Smooth muscle cell (in vitro differentiated cells): ENCODE data around the gene ATP5MC2. TPM values are rescaled to one million over a fixed set of nuclear protein-coding genes. Genes with fewer than 3 reads are reported as not detected.

ENCODE experiments used
- DNase-seq: peaks from one replicate; lab custom pipeline; 2025; ENCODE audit not compliant: unreplicated experiment; lab: John Stamatoyannopoulos, UW
- H2AFZ ChIP-seq: fragments of 200-600 bp; sonication (generic); 2 replicates; pipeline ENCODE4 v1.6.0; 2016; ENCODE audit warnings: antibody characterized with exemption, low read depth, mild to moderate bottlenecking
- H3F3A ChIP-seq: fragments of 200-600 bp; sonication (generic); 2 replicates; pipeline ENCODE4 v1.6.0; 2017; ENCODE audit warnings: antibody characterized with exemption, low read depth
- H3K27ac ChIP-seq: fragments of 200-600 bp; sonication (generic); 2 replicates; pipeline ENCODE4 v1.5.1; 2016; ENCODE audit warnings: low read depth, mild to moderate bottlenecking
- H3K27me3 ChIP-seq: fragments of 200-600 bp; sonication (generic); 2 replicates; pipeline ENCODE4 v1.6.1; 2016; ENCODE audit warnings: low read depth, mild to moderate bottlenecking
- H3K36me3 ChIP-seq: fragments of 200-600 bp; sonication (generic); 2 replicates; pipeline ENCODE4 v1.5.1; 2016; ENCODE audit warnings: low read depth
- H3K4me1 ChIP-seq: fragments of 200-600 bp; sonication (generic); 2 replicates; pipeline ENCODE4 v1.5.1; 2016; ENCODE audit warnings: low read depth
- H3K4me2 ChIP-seq: fragments of 200-600 bp; sonication (generic); 2 replicates; pipeline ENCODE4 v1.6.0; 2016; ENCODE audit warnings: mild to moderate bottlenecking
- H3K4me3 ChIP-seq: fragments of 200-600 bp; sonication (generic); 2 replicates; pipeline ENCODE4 v1.5.1; 2016; ENCODE audit warnings: mild to moderate bottlenecking
- H3K79me2 ChIP-seq: fragments of 200-600 bp; sonication (generic); 2 replicates; pipeline ENCODE4 v1.6.0; 2016; ENCODE audit warnings: low read depth, mild to moderate bottlenecking
- H3K9ac ChIP-seq: fragments of 200-600 bp; sonication (generic); 2 replicates; pipeline ENCODE4 v1.6.0; 2016; ENCODE audit warnings: low read depth
- H3K9me3 ChIP-seq: fragments of 200-600 bp; sonication (generic); replicated peaks from 2 replicates; pipeline ENCODE4 v1.5.1; 2016; ENCODE audit warnings: low read depth
- H4K20me1 ChIP-seq: fragments of 200-600 bp; sonication (generic); 2 replicates; pipeline ENCODE4 v1.6.0; 2016; ENCODE audit warnings: low read depth
- WGBS: methylation state at CpG from one replicate; pipeline ENCODE4 v1.1.7; 2016; ENCODE audit warnings: low lambda C conversion rate; 5-methylcytosine and 5-hydroxymethylcytosine counted together
- polyA plus RNA-seq: library from polyadenylated mRNA; unstranded; fragments of >200 nt; fragmentation: Nextera tagmentation; extraction: Ambion mirVana; gene quantifications from 2 replicates; pipeline ENCODE4 v1.2.1, GENCODE V29; 2016
- total RNA-seq: library from RNA; depleted of rRNA; stranded (reverse); fragments of >200 nt; gene quantifications from 2 replicates; pipeline ENCODE4 v1.2.3, GENCODE V29; 2014
- TF ChIP-seq, protein P1 (sequence below): fragments of 200-600 bp; sonication (generic); IDR thresholded peaks from 2 replicates; pipeline ENCODE4 v1.5.1; 2017; ENCODE audit warnings: borderline replicate concordance, mild to moderate bottlenecking, antibody characterized with exemption; ENCODE audit not compliant: insufficient read depth, poor library complexity, severe bottlenecking

The ATP5MC2 gene
- total and polyA plus RNA-seq, 2 experiments from 2014 or later = 261 to 320 TPM

DNA sequence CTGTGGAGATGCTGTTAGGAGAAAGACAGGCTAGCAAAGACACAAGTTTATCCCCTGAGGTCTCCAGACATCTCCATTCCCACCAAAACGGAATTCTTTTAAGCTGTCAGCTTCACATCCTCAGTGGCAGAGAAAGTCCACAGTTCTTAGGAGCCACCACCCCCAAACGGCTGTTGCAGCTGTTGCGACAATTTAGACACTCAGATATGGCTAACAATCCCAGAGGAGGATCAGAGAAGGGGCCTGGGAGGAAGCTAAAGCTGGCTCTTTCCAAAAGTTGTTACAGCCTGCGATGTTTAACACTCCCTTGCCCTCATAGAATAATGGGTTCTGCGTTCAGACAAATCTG lies 1.9 kb upstream of the ATP5MC2 start:
- peaks cover 35% of the 10 kb centered on the region for H3K4me1 ChIP-seq
- peak overlapping the region; percentile 97 for H2AFZ ChIP-seq
- H3K9me3 ChIP-seq = no peaks in the 10 kb centered on the region
- H3K4me3 ChIP-seq = peak overlapping the region; percentile 52
- peak overlapping the region; percentile 86 for H3K27ac ChIP-seq
- no peaks in the 10 kb centered on the region for H3K36me3 ChIP-seq
- H3F3A ChIP-seq = peaks cover 11% of the 10 kb centered on the region
- TF ChIP-seq, protein P1, sequence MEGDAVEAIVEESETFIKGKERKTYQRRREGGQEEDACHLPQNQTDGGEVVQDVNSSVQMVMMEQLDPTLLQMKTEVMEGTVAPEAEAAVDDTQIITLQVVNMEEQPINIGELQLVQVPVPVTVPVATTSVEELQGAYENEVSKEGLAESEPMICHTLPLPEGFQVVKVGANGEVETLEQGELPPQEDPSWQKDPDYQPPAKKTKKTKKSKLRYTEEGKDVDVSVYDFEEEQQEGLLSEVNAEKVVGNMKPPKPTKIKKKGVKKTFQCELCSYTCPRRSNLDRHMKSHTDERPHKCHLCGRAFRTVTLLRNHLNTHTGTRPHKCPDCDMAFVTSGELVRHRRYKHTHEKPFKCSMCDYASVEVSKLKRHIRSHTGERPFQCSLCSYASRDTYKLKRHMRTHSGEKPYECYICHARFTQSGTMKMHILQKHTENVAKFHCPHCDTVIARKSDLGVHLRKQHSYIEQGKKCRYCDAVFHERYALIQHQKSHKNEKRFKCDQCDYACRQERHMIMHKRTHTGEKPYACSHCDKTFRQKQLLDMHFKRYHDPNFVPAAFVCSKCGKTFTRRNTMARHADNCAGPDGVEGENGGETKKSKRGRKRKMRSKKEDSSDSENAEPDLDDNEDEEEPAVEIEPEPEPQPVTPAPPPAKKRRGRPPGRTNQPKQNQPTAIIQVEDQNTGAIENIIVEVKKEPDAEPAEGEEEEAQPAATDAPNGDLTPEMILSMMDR = no peak
- peaks cover 11% of the 10 kb centered on the region for H3K27me3 ChIP-seq
- H4K20me1 ChIP-seq = no peaks in the 10 kb centered on the region
- peaks cover 21% of the 10 kb centered on the region for H3K79me2 ChIP-seq
- DNase-seq = no peak
- 55% methylated on average over 5 of the region's 5 CpGs for WGBS
- peak overlapping the region; percentile 88 for H3K4me2 ChIP-seq
- H3K9ac ChIP-seq = no peak overlapping the region

DNA sequence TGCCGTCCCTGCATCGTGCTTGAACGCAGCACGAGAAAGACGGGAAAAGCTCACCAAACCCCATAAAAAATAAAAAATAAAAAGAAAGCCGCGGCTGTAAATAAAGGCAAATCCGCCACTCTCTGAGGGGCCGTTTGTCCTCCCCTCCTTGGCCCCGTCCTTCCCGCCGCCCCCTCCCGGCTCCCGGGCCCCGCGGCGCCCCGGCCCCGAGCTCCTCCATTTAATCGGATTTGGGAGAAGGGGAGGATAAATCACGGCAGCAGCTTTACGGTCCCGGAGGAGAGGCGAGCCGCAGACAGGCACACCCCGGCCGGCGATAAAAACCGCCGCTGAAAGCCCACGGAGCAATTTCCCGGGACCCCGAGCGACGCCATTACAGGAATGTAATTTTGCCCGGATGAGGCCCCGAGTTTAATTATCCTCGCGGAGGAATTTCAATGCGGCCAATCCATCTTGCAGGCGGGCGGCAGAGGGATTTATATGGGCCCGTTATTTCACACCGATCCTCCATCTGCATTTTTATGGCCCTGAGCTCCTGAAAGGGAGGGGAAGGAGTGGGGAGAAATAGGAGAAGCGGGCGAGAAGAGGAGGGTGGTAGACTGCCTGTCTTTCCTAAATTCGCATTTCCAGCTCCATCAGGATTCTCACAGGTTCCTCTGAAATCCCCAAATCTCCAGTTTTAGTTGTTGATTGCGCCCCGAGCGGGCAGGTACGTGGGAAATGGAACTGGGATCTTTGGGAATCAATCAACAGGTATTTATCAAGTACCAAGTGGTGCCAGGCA lies 1.3 kb upstream of the ATP5MC2 start:
- Histone ChIP-seq H3K27ac (peak overlapping the region; percentile 86), H3K4me3 (peak overlapping the region; percentile 52), H3K79me2 (peaks cover 21% of the 10 kb centered on the region), H3K9me3 (no peaks in the 10 kb centered on the region), H3K27me3 (peaks cover 11% of the 10 kb centered on the region), H3F3A (peaks cover 11% of the 10 kb centered on the region), H3K9ac (peak overlapping the region; percentile 73), H4K20me1 (no peaks in the 10 kb centered on the region), H3K4me2 (peak overlapping the region; percentile 88), H2AFZ (peak overlapping the region; percentile 97), H3K4me1 (peaks cover 35% of the 10 kb centered on the region), H3K36me3 (no peaks in the 10 kb centered on the region)
- no peak for DNase-seq
- TF ChIP-seq, protein P1 = no peak
- WGBS = 4% methylated on average over 50 of the region's 51 CpGs

DNA sequence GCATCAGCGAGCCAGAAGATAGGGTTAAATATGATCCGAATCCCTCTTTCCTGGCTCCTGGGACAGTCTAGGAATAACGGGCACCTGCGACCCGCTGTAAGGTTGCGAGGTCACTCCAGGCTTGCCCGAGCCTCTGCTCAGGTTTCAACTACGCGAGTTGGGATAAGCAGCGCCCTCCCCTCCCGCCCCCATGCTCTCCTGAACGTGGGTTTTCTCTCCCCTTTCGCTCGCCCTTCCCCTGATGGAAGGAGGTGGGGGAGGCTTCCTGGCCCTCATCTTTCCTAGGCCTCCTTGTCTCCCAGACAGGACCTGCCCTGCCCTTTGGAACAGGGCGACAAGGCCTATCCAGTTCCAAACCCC lies 753 bp upstream of the ATP5MC2 start:
- peak overlapping the region; percentile 52 for H3K4me3 ChIP-seq
- H3K9me3 ChIP-seq = no peaks in the 10 kb centered on the region
- H3K79me2 ChIP-seq = peaks cover 21% of the 10 kb centered on the region
- TF ChIP-seq, protein P1 = no peak
- H3K9ac ChIP-seq = peak overlapping the region; percentile 73
- no peaks in the 10 kb centered on the region for H4K20me1 ChIP-seq
- peak overlapping the region; percentile 88 for H3K4me2 ChIP-seq
- H3K27ac ChIP-seq = peak overlapping the region; percentile 86
- WGBS = 7% methylated on average over 10 of the region's 15 CpGs
- H2AFZ ChIP-seq = peak overlapping the region; percentile 97
- peaks cover 35% of the 10 kb centered on the region for H3K4me1 ChIP-seq
- H3F3A ChIP-seq = peaks cover 11% of the 10 kb centered on the region
- peaks cover 11% of the 10 kb centered on the region for H3K27me3 ChIP-seq
- peak; percentile 52 for DNase-seq
- no peaks in the 10 kb centered on the region for H3K36me3 ChIP-seq
